GM18951 (cell line): Measurements from ENCODE around the gene B3GNT9.

ENCODE experiments used
- POLR2A ChIP-seq: IDR thresholded peaks from 4 replicates; pipeline ENCODE4 v1.6.1; 2011; ENCODE audit warnings: mild to moderate bottlenecking; ENCODE audit not compliant: insufficient read length, insufficient read depth; ENCODE audit errors: extremely low read depth
- in situ Hi-C: fragments of 300-500 bp; cut with MboI; formaldehyde crosslinking; loops from one replicate; pipeline ENCODE4 v1.12.0; 2022; ENCODE audit warnings: low sequenced_read_pairs, mixed read lengths, inconsistent platforms; ENCODE audit not compliant: unreplicated experiment

B3GNT9 gene

DNA sequence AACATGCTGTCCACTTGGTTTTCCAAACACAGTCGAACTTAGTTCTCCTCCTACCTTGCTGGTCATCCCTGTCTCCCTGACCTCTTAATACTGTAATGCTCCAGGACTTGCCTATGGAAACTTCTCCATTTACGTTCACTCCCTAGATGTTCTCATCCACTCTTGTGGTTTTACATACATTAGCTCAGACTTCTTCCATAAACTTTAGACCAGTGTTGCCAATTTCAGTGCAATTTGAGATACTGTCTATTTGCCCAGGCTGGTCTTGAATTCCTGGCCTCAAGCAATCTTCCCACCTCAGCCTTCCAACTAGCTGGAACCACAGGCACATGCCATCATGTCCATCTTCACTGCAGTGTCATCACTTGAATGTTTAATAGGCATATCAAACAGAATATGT, 31.5 kb upstream of the B3GNT9 start:
- in situ Hi-C loops = no loop called here
- TF ChIP-seq POLR2A = no peak

DNA sequence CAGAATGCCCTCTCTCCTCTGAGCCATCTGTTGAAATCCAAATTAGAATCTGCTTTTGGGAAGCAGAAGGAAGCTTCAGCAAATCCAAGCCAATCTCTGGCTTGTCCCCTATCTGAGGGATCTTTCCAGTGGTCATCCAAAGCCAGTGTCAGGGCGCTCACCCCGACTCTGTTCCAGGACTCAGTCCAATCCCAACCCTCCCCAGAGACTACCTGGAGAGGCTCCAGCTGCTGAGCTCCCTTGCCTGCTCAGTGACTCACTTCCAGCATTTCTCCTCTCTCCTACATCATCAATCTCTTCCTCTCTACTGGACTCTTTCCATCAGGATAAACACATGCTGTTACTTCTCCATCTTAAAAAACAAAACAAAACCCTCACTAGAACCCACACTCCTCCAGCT, 30.5 kb upstream of the B3GNT9 start:
- in situ Hi-C loops = no loop called here
- TF ChIP-seq POLR2A = no peak

DNA sequence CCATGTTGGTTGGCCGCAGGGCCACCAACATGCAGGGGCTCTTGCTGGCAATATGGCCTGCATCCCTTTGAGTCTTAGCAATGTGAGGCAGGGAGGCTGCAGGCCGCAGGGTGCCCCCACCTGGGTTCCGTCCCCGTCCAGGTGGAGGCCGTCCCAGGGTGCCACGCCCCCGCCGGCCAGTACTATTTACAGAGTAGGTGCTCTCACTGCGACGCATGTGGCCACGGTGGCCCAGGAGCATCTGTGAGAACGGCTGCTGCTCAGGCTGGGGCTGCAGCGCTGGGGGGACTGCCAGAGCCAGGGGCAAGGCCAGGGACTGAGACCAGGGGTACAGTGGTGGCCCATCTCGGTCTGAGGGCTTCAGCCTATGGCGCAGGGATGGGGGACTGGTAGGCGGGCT, 29.4 kb upstream of the B3GNT9 start:
- in situ Hi-C loops = no loop called here
- TF ChIP-seq POLR2A = no peak

DNA sequence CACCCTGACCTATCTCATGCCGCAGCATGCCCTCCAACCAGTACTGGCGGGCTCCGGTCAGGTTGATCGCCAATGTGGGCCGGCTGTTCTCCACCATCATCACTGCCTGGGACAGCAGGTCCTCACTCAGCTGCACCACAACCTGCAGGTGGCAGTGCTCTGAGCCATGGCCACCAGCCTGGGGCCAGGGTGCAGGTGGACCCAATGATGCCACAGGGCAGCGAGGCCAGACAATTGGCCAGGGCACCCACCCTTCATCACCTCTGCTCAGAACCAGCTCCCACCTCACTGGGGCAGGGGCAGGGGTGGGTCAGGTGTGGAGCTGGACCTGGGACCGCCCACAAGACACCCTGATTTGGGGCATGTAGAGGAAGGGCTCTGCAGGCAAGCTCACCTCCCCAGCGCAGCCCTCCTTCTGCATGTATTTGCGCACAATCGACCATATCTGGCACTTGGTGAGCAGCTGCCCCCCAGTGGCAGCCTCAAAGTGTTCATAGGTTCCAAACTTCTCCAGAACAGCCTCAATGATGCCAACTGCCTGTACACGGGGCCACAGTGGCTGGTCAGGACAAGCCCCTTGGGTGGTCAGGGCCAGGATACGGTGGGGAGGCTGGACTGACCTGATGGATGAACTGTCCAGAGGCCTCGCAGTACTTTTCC, 28.8 kb upstream of the B3GNT9 start:
- in situ Hi-C loops = no loop called here
- TF ChIP-seq POLR2A = no peak

DNA sequence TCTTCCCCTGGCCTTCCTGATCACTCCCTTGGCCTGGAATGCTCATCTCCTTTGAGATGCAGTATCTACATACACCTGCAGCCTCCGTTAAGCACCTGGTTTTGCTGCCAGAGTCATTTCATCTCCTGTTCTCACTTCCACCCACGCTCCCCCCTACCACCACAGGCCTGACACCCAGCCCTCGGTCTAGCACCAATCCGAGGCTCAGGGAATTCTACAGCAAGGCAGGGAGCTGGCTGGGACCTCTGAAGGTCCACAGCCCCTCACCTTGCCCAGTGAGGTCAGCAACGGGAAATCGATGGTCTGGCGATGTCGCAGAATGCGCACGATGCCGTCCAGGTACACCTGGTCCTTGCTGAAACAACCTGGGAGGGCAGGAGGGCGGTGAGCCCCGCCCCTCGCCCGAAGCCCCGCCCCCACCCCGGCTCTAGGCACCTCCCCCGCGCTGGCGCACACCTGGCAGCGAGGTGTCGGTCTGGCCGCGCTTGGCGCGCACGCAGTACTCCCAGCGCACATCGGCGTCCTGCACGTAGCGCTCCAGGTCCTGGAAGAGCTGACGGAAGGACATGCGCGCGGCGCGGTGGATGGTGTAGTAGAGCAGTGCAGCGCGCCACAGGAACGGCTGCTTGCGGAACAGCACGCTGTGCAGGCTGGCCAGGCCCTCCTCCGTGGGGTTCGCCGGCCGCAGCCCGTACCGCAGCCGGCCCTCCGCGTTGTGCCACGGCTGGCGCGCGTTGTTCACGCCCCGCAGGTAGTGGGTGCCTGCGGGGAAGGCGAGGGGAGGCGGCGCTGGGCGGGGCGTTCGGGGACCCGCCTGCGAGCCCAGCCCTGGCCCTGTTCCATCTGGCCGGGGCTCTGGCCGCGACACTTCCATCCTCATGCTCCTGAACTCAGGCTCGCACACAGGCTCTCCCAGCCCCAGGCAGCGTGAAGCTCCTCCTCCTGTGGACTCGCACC, 27.2 kb upstream of the B3GNT9 start:
- in situ Hi-C loops = no loop called here

DNA sequence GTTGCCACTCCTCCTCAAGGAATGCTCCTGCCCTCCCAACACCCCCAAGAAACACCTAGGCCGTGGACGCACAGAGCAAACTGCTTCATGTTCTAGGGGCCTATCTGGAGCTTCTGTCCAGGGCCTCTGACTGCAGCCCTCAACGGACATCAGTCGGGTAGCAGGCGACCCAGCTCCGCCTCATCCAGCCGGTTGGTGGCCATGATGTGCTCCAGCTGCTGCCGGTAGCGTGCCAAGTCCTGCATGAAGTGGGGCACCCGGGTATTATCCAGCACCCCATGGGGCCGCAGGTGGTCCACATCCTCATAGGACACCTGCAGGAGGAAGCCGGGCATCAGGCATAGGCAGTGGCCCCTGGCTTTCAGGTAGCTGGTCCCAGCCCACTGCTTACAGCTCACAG, 25.9 kb upstream of the B3GNT9 start:
- no peak for TF ChIP-seq POLR2A
- in situ Hi-C loops = no loop called here

More for the DNA sequence above, 27.2 kb upstream of the B3GNT9 start:
- no peak for TF ChIP-seq POLR2A

DNA sequence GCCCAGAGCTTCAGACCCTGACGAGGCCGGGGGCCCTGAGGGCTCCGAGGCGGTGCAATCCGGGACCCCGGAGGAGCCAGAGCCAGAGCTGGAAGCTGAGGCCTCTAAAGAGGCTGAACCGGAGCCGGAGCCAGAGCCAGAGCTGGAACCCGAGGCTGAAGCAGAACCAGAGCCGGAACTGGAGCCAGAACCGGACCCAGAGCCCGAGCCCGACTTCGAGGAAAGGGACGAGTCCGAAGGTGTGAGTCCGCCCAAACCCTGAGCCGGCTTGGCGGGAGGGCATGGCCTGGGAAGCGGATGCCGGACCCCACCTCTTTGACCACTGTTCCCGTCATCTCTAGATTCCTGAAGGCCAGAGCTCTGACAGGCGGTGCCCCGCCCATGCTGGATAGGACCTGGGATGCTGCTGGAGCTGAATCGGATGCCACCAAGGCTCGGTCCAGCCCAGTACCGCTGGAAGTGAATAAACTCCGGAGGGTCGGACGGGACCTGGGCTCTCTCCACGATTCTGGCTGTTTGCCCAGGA, 24.0 kb upstream of the B3GNT9 start:
- TF ChIP-seq POLR2A = no peak
- in situ Hi-C loops = no loop called here

DNA sequence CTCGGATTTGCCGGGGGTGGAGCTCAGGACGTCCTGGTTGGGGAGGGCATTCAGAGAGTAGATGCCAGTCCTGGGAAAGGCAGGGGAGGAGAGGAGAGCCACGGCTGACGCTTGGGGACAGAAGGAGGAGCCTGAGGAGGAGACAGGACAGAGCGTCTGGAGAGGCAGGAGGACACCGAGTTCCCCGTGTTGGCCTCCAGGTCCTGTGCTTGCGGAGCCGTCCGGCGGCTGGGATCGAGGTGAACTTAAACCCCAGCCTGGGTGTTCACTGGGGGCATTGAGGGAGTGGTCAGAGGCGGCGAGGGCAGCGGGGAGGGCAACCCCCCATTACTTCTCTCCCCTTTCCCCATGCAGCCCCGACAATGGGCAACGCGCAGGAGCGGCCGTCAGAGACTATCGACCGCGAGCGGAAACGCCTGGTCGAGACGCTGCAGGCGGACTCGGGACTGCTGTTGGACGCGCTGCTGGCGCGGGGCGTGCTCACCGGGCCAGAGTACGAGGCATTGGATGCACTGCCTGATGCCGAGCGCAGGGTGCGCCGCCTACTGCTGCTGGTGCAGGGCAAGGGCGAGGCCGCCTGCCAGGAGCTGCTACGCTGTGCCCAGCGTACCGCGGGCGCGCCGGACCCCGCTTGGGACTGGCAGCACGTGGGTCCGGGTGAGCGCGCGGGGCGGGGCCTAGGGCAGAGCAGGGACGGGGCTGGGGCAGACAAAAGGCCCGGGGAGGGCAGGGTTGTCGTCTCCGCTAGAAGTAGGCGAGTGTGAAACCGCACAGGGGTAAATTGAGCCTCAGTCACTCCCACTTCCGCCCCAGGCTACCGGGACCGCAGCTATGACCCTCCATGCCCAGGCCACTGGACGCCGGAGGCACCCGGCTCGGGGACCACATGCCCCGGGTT, 23.3 kb upstream of the B3GNT9 start:
- in situ Hi-C loops = no loop called here
- peak; percentile 48 for TF ChIP-seq POLR2A

DNA sequence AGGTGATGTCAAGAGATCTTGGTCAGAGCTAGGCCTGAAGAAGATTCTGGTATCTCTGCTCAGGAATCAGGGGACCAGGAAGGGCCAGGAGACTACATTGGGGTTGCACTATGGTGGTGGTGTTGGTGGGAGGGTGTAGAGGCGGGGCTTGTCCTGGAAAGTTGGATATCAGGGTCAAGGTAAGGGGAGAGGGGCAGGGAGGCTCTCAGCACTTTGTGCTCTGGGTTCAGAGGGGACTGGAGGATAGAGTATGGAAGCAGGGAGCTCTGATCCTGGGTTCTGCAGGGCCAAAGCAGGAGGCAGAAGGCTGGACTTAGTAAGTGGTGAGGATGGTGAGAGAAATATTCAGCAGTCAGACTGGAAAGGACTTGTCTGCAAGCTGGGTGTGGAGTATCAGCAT, 22.5 kb upstream of the B3GNT9 start:
- in situ Hi-C loops = no loop called here

DNA sequence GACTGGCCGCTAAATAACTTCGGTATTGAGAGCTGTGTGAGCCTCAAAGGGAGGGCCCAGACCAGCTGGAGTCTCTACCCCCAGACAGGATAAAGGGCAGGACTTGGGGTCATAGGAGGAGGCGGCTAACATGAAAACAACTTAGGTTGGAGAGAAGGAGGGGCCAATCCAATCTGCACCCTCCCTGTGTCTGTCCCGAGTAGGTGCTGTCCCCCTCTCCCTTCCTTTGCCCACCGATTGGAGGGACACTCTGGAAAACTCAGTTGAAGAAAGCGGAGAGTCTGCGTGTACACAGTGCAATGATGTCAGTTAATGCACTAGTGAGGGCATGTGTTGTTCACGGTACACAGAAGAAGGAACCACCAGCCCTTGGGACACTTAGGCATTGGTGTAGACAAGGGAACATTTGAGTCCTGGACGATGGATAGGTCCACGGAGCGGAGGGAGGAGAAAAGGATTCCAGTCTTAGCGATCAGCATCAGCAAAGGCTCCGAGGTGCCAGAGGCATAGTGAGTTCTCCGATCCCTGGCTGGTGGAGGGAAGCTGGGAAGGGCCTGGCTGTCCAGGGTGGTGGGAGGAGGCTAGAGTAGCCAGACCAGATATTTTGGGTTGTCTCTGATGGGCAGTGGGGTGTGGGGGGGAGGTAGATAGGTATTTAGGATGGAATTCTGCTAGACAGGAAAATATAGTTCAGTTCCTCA, 20.3 kb upstream of the B3GNT9 start:
- TF ChIP-seq POLR2A = no peak
- in situ Hi-C loops = no loop called here

More for the DNA sequence above, 22.5 kb upstream of the B3GNT9 start:
- no peak for TF ChIP-seq POLR2A

DNA sequence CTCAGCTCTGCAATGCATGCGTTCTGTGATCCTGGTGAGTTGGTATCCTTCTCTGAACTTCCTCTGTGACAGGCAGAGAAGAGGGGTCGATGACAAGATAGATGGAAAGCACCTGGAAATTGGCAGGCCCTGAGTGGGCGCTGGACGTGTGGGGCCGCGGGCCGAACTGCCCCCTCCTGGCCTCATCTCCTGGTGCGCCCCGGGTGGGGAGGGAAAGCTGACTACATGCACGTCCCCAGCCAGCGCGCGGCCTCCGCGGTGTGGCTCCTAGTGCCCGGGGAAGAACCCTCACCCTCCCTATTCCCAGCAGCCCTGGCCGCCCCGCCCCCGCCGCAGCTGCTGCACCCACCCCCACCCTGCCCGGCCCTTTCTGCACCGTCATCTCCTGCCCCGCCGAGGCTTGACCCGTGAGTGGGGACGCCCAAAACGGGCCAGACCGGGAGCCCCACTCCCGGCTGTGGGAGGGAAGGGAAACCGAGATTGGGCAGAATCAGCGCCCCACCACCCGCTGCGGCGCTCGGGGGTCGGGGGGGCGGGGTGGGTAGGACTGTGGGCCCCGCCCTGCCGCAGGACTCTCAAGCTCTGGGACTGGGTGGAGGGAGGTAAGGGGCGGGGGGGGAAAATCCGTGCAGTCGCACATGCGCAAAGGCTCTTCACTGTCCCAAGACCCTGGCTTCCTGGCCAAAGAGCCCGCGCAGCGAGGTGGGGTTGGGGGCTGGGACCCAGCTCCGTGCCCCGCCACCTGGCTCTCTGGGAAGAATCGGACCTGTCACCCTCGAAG, 19.6 kb upstream of the B3GNT9 start, which contains the start of gene NOL3:
Gene NOL3, plus strand, starts transcription at position 371 of the 781 bp plus-strand sequence.
- in situ Hi-C loops = no loop called here
- peak; percentile 56 for TF ChIP-seq POLR2A
